GM18861 (cell line): Measurements from ENCODE around the gene PBRM1.

Source experiments
- ATAC-seq: cut with Tn5 transposase; IDR thresholded peaks from one replicate; pipeline ENCODE4 v1.9.1; 2021; ENCODE audit not compliant: unreplicated experiment

Gene PBRM1

DNA sequence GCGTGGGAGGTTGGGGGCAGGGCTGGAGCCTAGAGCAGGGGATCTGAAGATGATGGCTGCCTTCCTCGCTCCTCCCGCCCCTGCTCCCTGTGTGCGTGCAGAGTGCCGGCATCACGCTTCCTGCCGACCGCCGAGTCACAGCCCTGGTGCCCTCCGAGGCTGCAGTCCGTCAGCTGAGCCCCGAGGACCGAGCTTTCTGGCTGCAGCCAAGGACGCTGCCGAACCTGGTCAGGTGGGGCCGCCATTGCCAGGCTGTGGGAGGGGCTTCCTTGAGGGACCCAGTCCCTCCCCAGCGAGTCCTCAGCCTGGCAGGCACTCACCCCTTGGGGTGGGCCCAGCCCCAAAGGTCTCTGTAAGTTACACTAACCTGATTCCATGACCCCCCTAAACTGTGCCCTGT lies 173.0 kb downstream of the PBRM1 start:
- no peak for ATAC-seq

DNA sequence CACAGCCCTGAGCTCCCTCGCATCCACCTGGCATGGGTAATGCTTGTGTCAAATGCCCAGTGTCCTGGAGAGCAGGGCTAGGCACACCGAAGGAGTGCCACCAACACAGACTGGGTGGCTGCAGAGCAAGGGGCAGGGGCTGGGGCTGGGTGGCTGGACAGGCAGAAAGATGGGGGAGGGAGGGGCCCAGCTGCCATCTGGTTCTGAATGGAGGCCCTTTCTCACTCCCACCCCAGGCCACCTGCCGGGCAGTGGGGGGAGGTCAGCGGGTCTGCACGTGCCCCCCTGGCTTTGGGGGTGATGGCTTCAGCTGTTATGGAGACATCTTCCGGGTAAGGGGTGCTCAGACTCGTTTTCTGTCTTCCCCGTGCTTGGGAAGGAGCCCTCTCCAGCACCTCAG lies 173.6 kb downstream of the PBRM1 start:
- no peak for ATAC-seq

DNA sequence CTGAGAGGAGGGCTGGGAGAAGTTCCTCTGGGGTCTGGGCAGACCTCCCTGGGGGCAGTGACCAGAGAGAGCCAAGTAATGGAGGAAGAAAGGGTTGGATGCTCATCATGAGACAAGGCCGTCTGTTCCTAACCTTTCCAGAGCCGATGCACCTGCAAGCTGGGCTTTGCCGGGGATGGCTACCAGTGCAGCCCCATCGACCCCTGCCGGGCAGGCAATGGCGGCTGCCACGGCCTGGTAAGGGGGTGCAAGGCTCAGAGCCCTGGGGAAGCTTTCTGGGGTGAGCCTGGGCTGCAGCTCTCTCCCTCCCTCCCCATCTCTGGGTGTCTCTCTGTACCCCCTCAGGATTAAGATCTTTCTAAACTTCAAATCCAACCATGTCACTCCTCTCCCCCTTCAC lies 174.2 kb downstream of the PBRM1 start:
- ATAC-seq: no peak

DNA sequence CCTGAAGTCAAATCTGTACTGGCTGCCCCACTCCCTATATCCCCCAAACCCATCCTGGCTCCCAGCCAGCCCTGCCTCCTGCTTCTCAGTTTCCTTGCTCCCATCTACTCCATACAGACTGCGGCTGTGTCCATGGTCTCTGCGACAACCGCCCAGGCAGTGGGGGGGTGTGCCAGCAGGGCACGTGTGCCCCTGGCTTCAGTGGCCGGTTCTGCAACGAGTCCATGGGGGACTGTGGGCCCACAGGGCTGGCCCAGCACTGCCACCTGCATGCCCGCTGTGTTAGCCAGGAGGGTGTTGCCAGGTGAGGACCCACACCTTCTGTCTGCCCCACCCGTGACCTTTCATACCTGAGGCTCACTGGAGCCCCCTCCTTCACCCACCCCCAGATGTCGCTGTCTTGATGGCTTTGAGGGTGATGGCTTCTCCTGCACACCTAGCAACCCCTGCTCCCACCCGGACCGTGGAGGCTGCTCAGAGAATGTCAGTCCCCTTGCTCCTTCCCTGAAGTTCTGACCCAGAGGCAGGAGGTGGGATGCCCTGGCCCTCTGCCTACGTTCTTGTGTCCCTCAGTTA lies 175.9 kb downstream of the PBRM1 start:
- ATAC-seq: no peak

DNA sequence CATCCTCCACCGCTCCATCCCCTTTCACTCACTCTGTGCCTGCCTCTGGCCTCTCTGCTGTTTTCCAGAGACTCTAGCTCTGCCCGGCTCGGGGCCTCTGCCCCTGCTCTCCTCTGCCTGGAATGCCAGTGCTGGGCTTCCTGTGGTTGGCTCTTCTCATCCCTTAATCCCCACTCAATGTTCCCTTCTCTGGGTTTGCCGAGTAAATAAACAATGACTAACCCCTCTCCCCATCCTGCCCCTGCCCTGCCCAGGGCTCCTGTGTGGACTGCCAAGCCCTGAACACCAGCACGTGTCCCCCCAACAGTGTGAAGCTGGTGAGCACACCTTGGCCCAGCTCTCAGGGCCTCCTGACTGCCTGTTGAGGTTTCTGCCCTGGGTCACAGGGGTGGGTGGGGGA lies 178.4 kb downstream of the PBRM1 start:
- ATAC-seq: no peak

DNA sequence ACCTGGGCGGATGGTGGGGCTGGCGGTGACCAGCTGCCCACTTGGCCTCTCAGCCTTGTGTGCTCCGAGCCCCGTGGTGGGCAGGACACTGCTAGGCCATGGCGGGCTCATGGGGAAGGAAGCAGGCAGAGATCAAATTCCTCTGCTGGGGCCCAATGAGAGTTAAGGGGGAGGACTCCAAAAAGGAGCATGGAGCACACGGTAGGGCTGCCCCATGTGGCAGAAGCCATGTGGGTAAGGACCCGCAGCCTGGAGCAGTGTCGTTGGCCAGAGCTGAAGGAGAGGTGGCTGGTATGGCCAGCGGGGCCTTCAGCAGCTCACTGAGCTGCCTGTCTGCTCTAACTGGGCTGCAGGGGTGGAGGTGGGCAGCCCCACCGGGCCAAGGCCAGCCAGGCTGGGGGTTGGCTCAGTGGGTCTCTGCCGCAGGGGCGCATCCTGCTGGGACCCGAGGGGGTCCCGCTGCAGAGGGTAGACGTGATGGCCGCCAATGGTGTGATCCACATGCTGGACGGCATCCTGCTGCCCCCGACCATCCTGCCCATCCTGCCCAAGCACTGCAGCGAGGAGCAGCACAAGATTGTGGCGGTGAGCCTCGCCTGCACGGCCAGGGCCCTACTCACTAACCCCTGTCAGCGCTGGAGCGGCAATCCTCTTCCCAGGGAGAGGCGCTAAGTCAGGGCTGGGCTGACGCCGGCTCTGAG lies 179.3 kb downstream of the PBRM1 start:
- no peak for ATAC-seq

DNA sequence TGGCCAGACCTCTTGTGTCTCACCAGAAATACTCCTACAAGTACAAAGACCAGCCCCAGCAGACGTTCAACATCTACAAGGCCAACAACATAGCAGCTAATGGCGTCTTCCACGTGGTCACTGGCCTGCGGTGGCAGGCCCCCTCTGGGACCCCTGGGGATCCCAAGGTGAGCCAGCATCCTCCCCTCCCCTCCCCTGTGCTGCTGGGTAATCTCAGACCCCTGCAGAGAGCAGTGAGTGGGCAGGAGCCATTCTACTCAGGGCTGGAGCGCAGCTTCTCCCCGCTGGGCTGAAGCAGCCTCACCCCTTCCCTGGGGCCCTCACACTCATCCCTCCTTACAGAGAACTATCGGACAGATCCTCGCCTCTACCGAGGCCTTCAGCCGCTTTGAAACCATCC lies 180.7 kb downstream of the PBRM1 start:
- no peak for ATAC-seq

DNA sequence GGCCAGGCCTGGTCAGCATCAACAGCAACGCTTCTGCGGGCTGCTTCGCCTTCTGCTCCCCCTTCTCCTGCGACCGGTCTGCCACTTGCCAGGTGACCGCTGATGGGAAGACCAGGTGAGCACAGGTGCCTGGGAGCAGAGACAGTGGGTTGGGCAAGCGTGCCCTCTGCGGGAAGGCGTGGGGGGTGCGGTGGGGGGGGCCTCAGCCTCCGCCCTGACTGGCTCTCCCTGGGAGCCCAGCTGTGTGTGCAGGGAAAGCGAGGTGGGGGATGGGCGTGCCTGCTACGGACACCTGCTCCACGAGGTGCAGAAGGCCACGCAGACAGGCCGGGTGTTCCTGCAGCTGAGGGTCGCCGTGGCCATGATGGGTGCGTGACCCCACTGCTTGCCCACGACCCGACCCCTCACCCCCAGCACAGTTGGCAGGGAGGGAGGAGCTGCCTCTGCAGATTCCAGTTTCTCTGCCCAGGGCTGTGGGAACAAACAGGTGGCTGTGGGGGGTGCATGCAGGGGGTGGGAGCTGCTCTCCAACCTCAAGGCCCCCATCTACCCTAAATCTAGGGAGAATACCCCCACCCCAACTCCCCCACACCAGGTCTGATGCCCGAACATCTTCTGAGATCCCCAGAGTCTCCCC lies 181.8 kb downstream of the PBRM1 start:
- no peak for ATAC-seq

DNA sequence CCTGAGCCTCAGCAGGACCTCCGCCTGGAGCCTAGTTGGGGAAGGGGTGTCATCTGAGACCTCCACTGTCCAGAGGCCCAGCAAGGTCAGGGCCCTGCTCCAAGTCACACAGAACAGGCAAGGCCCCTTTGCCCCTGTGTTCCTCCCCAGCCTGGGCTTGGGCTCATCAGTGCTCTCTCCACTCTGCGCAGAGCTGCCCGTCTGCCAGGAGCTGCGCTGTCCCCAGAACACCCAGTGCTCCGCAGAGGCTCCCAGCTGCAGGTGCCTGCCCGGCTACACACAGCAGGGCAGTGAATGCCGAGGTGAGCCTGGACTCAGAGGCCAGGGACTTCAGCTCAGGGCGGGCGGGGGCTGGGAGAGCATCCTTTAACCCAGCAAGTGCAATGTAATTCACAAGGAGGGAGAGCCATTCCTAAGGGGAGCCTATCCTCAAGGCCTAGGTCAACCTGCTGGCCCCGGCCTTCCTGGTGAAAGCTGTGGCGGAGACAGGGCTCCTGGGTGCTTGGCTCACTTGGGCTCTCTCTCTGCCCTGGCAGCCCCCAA lies 182.8 kb downstream of the PBRM1 start:
- ATAC-seq: no peak

DNA sequence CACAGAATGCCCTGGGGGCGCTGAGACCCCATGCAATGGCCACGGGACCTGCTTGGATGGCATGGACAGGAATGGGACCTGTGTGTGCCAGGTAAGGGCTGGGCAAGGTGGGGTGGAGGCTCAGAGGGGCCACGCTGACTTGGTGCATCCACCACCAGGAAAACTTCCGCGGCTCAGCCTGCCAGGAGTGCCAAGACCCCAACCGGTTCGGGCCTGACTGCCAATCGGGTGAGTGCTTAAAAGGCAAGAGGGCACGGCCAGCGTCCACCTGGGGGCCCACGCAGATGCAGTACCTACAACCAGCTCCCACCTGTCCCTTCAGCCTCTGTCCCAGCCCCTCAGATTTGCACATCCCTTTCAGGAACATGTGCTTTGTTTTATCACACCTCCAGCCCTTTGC lies 183.7 kb downstream of the PBRM1 start:
- no peak for ATAC-seq

DNA sequence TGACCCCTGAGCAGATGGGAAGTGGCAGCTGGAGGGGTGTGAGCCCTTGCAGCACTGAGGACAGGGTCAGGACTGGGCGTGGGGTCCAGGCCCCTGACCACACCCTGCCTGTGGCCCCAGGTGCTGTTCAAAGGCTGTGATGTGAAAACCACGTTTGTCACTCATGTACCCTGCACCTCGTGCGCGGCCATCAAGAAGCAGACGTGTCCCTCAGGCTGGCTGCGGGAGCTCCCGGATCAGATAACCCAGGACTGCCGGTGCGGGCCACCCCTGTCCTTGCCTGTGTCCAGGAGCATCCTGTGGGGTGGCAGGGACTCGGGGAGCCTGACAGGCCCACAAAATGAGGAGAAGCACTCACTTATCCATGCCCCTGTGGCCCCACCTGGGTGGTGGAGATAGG lies 184.7 kb downstream of the PBRM1 start:
- no peak for ATAC-seq

DNA sequence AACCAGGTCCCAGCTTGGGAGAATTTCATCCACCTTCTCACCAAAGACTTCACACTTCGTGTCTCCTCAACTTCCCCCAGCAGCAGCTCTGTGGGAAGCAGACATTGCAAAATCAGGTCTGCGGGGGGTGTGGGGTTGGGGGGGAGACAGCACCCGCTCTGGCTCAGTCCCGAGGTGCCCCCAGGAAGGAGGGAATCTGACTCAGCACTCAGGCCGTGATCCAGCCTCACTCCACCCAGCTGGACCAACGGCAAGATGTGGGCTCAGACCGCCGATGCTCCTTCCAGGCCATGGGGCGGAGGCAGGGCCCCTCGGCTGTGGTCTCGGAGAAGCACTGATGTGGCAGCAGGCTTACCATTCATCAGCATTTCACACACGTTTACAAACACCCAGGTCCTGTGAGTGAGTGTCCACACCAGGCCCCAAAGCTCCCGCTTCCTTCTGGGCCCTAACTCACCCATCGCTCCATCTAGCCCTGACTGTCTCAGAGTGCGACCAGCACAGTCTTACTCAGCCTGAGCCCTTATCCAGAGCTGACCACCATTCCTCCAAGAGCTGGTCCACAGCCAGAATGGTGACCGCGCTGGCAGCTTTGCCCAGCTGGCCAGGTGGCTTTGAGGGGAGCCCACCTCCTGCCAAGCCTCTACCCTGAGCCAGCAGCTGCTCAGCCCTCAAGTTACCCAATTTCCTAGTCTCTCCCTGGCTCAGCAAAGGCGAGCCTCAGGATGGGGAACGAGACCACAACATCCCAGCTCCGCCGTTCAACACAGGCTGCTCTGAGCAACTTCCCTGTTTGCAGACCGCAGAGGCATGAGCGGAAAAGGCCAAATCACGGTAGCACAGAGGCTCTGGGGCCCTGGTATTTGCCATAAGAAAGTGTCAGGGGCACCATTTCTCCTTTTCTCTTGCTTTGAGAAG lies 187.3 kb downstream of the PBRM1 start:
- ATAC-seq: no peak

DNA sequence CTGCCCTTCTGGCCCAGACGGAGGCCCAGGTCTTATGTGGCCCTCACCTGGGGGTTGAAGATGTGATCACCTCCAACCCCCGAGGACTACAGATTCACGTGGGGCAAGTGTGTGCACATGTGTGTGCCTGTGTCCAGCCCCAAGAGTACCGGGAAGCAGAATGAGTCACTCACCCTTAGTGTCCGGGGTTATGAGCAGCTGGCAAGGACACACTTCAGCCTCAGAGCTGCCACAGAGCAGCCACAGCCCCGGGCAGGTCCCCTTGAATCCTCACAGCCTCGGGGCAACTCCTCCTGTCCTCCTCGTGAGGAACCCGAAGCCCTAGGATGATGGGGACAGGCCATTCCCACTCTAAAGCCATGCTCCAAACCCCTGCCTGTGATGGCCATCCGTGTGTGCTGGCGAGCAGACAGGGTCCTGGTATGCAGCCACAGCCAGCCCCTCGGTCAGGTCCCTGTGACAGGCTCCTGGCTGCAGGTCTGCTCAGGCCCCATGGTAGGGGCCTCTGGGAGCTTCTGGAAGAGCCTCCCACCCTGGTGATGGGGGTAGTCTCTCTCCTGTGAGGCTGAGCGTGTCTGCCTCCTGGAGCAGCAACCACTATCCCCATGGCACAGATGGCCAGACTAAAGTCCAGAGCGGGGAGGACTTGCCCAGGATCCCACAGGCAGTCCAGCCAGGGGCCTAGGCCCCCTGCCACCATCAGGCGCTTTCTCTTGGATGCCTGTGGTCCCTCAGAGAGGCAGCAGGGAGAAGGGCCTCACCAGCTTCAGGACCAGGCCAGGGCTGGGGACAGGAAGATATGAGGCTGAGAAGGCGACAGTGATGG lies 189.7 kb downstream of the PBRM1 start:
- ATAC-seq: no peak
